ENCODE data around the gene XNDC1N. TPM values are rescaled to one million over a fixed set of nuclear protein-coding genes. Genes with fewer than 3 reads are reported as not detected.

The XNDC1N gene
- total and polyA plus RNA-seq, 8 donors: 2.7 to 17.4 (median 3.7) TPM; not detected in 2

- intact Hi-C loops (cut with DNase I; ENCODE audit: low total_unique reads): loop anchor here (5.0 kb wide), 1 partner anchor 171 kb away; no protein-coding TSS in a partner anchor
- H3K27ac ChIP-seq: no peak overlapping the region
- TF ChIP-seq POLR2A (IDR thresholded peaks at IDR 0.05): no peak
- TF ChIP-seq POLR2AphosphoS5 (IDR thresholded peaks at IDR 0.05): no peak
- TF ChIP-seq EP300 (IDR thresholded peaks at IDR 0.05): no peak
- no peak for TF ChIP-seq CTCF (IDR thresholded peaks at IDR 0.05)
- no peaks in the 10 kb centered on the region for H3K9me3 ChIP-seq
- H3K27me3 ChIP-seq: no peaks in the 10 kb centered on the region
- WGBS, 5 donors: 84 to 95% (median 94%) methylated on average over 5 of the region's 5 CpGs
- H3K4me3 ChIP-seq: no peak overlapping the region
- peaks cover 0 to 22% (median 21%) of the 10 kb centered on the region in 4 donors for H3K36me3 ChIP-seq
- H3K4me1 ChIP-seq: peaks cover 0 to 19% (median 8%) of the 10 kb centered on the region in 4 donors
- no peak for DNase-seq
Measured at GRCh38 chr11:71976551-71976950, 48.2 kb upstream of the XNDC1N start.

- no peaks in the 10 kb centered on the region for H3K4me1 ChIP-seq
- no peak overlapping the region for H3K27ac ChIP-seq
- no peaks in the 10 kb centered on the region for H3K27me3 ChIP-seq
- TF ChIP-seq POLR2AphosphoS5 (IDR thresholded peaks at IDR 0.05) (no peak), EP300 (IDR thresholded peaks at IDR 0.05) (no peak), CTCF (IDR thresholded peaks at IDR 0.05) (no peak), POLR2A (IDR thresholded peaks at IDR 0.05) (no peak)
- WGBS, 5 donors: 93 to 98% (median 94%) methylated on average over 2 of the region's 2 CpGs
- intact Hi-C loops (cut with DNase I; ENCODE audit: low total_unique reads): no loop called here
- H3K4me3 ChIP-seq: no peak overlapping the region
- DNase-seq: no peak
- no peaks in the 10 kb centered on the region for H3K9me3 ChIP-seq
- H3K36me3 ChIP-seq: peaks cover 9 to 49% (median 40%) of the 10 kb centered on the region in 4 donors
Measured at GRCh38 chr11:71971680-71972079, 43.3 kb upstream of the XNDC1N start.

GRCh38 chr11:71964641-71965040 lies 36.2 kb upstream of the XNDC1N start:
- H3K36me3 ChIP-seq: peaks cover 7 to 76% (median 57%) of the 10 kb centered on the region in 4 donors
- H3K9me3 ChIP-seq: no peaks in the 10 kb centered on the region
- WGBS, 5 donors: 91 to 100% (median 96%) methylated on average over 4 of the region's 4 CpGs
- no peak overlapping the region for H3K27ac ChIP-seq
- no peak for DNase-seq
- TF ChIP-seq POLR2A (IDR thresholded peaks at IDR 0.05): no peak
- TF ChIP-seq CTCF (IDR thresholded peaks at IDR 0.05): no peak
- TF ChIP-seq POLR2AphosphoS5 (IDR thresholded peaks at IDR 0.05): no peak
- TF ChIP-seq EP300 (IDR thresholded peaks at IDR 0.05): no peak
- H3K4me3 ChIP-seq: no peak overlapping the region
- intact Hi-C loops (cut with DNase I; ENCODE audit: low total_unique reads): no loop called here
- H3K4me1 ChIP-seq: peaks cover 0 to 14% (median 3%) of the 10 kb centered on the region in 4 donors
- no peaks in the 10 kb centered on the region for H3K27me3 ChIP-seq

GRCh38 chr11:71963468-71963867 lies 35.1 kb upstream of the XNDC1N start:
- no peak overlapping the region for H3K27ac ChIP-seq
- peaks cover 7 to 67% (median 54%) of the 10 kb centered on the region in 4 donors for H3K36me3 ChIP-seq
- intact Hi-C loops (cut with DNase I; ENCODE audit: low total_unique reads): no loop called here
- TF ChIP-seq POLR2AphosphoS5 (IDR thresholded peaks at IDR 0.05) (no peak), CTCF (IDR thresholded peaks at IDR 0.05) (no peak), POLR2A (IDR thresholded peaks at IDR 0.05) (no peak), EP300 (IDR thresholded peaks at IDR 0.05) (no peak)
- WGBS, 5 donors: 91 to 96% (median 94%) methylated on average over 8 of the region's 8 CpGs
- H3K9me3 ChIP-seq: no peaks in the 10 kb centered on the region
- DNase-seq: no peak
- H3K27me3 ChIP-seq: no peaks in the 10 kb centered on the region
- H3K4me1 ChIP-seq: peaks cover 0 to 14% (median 3%) of the 10 kb centered on the region in 4 donors
- H3K4me3 ChIP-seq: no peak overlapping the region
